ENCODE results near the gene PGAP3.

PGAP3 gene

DNA sequence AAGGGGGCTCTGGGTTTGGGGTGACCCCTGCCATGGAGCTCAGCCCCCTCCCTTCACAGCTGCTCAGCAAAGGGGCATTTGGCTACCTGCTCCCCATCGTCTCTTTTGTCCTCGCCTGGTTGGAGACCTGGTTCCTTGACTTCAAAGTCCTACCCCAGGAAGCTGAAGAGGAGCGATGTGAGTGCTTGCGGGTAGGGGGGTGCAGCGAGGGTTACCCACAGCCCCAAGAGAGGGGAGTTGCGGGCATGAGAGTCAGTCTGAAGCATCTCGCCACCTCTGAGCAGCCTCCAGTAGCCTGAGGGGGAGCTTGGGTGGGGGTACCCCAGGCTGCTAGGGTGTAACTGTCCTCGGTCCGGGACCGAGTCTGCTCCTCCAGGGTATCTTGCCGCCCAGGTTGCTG lies 29.5 kb downstream of the PGAP3 start:
- DNase-seq (ENCODE audit: low read depth): no peak
- no peak overlapping the region for H3K4me3 ChIP-seq (ENCODE audit: low read depth, low read length)
- no peak for TF ChIP-seq MYC (IDR thresholded peaks at IDR 0.05; ENCODE audit: low read depth, low read length)
- TF ChIP-seq, protein P1, sequence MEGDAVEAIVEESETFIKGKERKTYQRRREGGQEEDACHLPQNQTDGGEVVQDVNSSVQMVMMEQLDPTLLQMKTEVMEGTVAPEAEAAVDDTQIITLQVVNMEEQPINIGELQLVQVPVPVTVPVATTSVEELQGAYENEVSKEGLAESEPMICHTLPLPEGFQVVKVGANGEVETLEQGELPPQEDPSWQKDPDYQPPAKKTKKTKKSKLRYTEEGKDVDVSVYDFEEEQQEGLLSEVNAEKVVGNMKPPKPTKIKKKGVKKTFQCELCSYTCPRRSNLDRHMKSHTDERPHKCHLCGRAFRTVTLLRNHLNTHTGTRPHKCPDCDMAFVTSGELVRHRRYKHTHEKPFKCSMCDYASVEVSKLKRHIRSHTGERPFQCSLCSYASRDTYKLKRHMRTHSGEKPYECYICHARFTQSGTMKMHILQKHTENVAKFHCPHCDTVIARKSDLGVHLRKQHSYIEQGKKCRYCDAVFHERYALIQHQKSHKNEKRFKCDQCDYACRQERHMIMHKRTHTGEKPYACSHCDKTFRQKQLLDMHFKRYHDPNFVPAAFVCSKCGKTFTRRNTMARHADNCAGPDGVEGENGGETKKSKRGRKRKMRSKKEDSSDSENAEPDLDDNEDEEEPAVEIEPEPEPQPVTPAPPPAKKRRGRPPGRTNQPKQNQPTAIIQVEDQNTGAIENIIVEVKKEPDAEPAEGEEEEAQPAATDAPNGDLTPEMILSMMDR (IDR thresholded peaks at IDR 0.05; ENCODE audit: low read depth, low read length): no peak
- no peak for TF ChIP-seq POLR2A (IDR thresholded peaks at IDR 0.05; ENCODE audit: extremely low read depth, insufficient read length)
- TF ChIP-seq, protein P2, sequence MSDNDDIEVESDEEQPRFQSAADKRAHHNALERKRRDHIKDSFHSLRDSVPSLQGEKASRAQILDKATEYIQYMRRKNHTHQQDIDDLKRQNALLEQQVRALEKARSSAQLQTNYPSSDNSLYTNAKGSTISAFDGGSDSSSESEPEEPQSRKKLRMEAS (IDR thresholded peaks at IDR 0.05; ENCODE audit: low read depth, low read length): no peak

DNA sequence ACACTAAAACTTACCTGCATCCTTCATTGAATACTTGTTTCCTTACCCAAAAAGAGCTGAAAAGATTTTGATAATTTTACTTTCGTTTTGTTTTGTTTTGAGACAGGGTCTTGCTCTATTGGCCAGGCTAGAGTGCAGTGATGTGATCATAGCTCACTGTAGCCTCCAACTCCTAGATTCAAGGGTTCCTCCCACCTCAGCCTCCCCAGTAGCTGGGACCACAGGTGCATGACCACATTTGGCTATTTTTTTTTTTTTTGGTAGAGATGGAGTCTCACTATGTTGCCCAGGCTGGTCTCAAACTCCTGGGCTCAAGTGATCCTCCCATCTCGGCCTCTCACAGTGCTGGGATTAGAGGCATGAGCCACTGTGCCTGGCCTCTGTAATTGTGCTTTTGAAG lies 32.8 kb downstream of the PGAP3 start:
- no peak for DNase-seq (ENCODE audit: low read depth)
- TF ChIP-seq, protein P1 (IDR thresholded peaks at IDR 0.05; ENCODE audit: low read depth, low read length): no peak
- TF ChIP-seq MYC (IDR thresholded peaks at IDR 0.05; ENCODE audit: low read depth, low read length) (no peak), POLR2A (IDR thresholded peaks at IDR 0.05; ENCODE audit: extremely low read depth, insufficient read length) (no peak)
- TF ChIP-seq, protein P2 (IDR thresholded peaks at IDR 0.05; ENCODE audit: low read depth, low read length): no peak
- H3K4me3 ChIP-seq (ENCODE audit: low read depth, low read length): no peak overlapping the region

DNA sequence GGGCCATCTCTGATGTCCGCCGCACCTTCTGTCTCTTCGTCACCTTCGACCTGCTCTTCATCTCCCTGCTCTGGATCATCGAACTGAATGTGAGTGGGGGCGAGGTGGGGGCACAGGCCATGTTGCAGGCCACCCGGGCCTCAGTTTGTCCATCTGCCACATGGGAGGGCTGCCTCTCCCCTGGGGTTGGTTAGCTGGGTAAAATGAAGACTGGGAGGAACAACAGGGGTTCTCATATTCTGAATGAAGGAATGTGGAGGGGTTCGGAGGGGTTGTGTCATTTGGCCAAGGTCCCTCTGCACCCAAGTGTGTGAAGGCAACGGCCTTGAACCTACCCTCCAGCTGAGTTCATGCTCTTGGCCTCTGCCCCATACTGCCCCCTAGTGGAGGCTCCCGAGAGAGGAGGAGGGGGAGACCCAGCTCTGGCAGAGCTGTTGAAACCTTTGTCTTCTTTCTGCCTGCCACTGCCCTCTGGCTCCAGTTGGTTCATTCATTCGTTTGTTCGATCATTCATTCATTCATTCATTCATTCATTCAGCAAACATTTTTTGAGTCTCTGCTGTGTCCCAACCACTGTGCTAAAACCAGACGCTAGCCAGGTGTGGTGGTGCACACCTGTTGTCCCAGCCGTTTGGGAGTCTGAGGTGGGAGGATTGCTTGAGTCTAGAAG lies 34.1 kb downstream of the PGAP3 start:
- peak; percentile 78 for DNase-seq (ENCODE audit: low read depth)
- no peak overlapping the region for H3K4me3 ChIP-seq (ENCODE audit: low read depth, low read length)
- TF ChIP-seq, protein P1 (IDR thresholded peaks at IDR 0.05; ENCODE audit: low read depth, low read length): peak; percentile 97
- TF ChIP-seq POLR2A (IDR thresholded peaks at IDR 0.05; ENCODE audit: extremely low read depth, insufficient read length): no peak

DNA sequence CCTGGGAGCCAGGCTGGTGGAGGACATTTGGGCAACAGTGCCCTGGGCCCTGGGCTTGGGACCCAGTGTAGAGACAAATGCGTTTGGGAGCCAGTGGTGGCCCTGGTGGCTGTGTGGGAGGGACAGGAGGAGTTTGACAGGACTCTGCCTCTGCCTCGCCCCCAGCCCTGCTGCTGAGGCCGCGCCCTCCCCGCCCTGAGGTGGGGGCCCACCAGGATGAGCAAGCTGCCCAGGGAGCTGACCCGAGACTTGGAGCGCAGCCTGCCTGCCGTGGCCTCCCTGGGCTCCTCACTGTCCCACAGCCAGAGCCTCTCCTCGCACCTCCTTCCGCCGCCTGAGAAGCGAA lies 34.6 kb downstream of the PGAP3 start:
- no peak overlapping the region for H3K4me3 ChIP-seq (ENCODE audit: low read depth, low read length)
- TF ChIP-seq POLR2A (IDR thresholded peaks at IDR 0.05; ENCODE audit: extremely low read depth, insufficient read length): no peak
- TF ChIP-seq MYC (IDR thresholded peaks at IDR 0.05; ENCODE audit: low read depth, low read length): no peak
- TF ChIP-seq, protein P1 (IDR thresholded peaks at IDR 0.05; ENCODE audit: low read depth, low read length): no peak
- TF ChIP-seq, protein P2 (IDR thresholded peaks at IDR 0.05; ENCODE audit: low read depth, low read length): no peak
- no peak for DNase-seq (ENCODE audit: low read depth)

DNA sequence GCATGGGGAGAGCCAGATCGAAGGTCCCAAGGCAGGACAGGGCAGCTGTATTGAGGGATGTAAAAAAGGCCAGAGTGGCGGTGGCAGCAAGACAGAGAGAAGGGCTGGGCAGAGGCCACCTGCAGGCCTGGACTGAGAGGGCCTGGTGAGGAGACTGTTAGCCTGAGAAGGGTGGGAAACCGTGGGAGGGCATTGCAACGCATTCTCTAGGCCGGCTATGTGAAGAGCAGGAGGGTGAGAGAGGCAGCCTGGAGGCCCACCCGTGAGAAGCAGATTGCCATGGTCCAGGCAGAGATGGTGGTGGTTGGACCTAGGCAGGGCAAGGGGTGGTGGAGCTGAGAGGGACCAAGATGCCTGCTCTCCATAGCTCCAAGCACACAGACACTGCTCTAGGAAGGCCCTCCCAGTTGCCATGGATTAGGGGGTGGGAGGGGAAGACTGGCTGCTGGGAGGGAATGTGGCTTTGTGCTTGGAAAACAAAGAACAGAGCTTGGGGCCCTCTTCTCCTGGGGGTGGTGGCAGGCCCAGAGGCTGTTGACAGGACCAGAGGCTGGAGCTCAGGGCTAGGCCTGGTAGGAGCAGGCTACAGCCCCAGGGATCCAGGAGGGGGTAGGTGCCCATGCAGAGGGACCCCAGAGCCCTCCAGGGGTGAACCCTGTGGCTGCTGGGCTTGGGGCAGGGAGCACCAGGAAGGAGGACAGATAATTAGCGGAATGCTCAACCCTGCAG lies 35.1 kb downstream of the PGAP3 start:
- H3K4me3 ChIP-seq (ENCODE audit: low read depth, low read length): no peak overlapping the region
- DNase-seq (ENCODE audit: low read depth): no peak
- TF ChIP-seq POLR2A (IDR thresholded peaks at IDR 0.05; ENCODE audit: extremely low read depth, insufficient read length) (no peak), MYC (IDR thresholded peaks at IDR 0.05; ENCODE audit: low read depth, low read length) (no peak)
- TF ChIP-seq, protein P1 (IDR thresholded peaks at IDR 0.05; ENCODE audit: low read depth, low read length): no peak
- TF ChIP-seq, protein P2 (IDR thresholded peaks at IDR 0.05; ENCODE audit: low read depth, low read length): no peak
